ENCODE data around the gene ANKLE1.

DNA sequence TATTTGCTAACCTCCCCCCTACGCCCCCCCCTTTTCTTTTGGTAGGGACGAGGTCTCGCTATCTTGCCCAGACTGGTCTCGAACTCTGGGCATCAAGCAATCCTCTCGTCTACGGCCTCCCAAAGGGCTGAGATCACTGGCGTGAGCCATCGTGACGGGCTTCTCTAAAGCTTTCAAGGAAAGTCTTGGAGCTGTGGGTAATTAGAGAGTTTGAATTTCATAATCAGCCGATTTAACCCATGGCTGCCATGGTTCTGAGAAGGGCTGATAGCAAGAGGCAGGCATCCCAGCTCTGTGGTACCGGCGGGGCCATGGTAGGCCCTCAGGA, 22.2 kb downstream of the ANKLE1 start:
- TF ChIP-seq, protein P1, sequence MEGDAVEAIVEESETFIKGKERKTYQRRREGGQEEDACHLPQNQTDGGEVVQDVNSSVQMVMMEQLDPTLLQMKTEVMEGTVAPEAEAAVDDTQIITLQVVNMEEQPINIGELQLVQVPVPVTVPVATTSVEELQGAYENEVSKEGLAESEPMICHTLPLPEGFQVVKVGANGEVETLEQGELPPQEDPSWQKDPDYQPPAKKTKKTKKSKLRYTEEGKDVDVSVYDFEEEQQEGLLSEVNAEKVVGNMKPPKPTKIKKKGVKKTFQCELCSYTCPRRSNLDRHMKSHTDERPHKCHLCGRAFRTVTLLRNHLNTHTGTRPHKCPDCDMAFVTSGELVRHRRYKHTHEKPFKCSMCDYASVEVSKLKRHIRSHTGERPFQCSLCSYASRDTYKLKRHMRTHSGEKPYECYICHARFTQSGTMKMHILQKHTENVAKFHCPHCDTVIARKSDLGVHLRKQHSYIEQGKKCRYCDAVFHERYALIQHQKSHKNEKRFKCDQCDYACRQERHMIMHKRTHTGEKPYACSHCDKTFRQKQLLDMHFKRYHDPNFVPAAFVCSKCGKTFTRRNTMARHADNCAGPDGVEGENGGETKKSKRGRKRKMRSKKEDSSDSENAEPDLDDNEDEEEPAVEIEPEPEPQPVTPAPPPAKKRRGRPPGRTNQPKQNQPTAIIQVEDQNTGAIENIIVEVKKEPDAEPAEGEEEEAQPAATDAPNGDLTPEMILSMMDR (conservative IDR thresholded peaks at IDR 0.05 in 1 of 2, IDR thresholded peaks at IDR 0.05 in 1 of 2; ENCODE audit: low read depth in 1 of 2, low read length in 2 of 2), result no peak
- no peak for TF ChIP-seq EZH2 (IDR thresholded peaks at IDR 0.05; ENCODE audit: low read length, missing control alignments)

Data from fibroblast of lung (primary cell).